CD4-positive, alpha-beta T cell treated with Interleukin-2 at 100 ng/mL for 4 hours (primary cell): ENCODE measurements around the gene SMARCB1.
A peak's percentile ranks its signal among the peaks of the same experiment; 100 is the strongest.

Source experiments
- DNase-seq: peaks from one replicate; pipeline ENCODE4 v3.0.0-alpha.2; 2020; ENCODE audit warnings: low spot score

Gene SMARCB1

DNA sequence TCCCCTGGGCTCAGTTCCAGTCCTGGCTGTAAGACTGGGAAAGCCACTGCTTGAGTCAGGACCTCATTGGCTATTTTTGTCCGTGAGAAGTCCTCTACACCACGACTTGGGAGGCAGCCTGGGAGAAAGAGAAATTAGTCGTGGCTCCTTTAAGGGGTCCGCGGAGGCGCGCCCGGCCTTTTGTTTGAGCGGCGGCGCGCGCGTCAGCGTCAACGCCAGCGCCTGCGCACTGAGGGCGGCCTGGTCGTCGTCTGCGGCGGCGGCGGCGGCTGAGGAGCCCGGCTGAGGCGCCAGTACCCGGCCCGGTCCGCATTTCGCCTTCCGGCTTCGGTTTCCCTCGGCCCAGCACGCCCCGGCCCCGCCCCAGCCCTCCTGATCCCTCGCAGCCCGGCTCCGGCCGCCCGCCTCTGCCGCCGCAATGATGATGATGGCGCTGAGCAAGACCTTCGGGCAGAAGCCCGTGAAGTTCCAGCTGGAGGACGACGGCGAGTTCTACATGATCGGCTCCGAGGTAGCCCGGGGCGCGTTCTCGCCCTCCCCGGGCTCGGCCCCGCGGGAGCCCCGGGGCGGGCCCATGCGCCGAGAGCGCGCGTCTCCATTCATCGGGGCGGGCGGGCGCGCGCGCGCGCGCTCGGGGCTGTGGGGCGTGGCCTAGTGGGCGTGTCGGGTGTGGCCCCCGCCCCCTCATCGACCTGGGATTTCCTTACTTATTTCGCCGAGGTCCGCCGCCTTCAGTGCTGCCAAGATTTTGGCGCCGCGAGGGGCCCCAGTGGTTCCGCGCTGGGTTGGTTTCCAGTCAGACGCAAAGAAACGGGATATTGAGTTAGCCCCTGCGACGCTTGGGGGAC lies at the start of gene SMARCB1:
SMARCB1 (plus strand) TSS at position 215 of the 848 bp plus-strand sequence; CDS start at position 419, 204 bp downstream.
- peak; percentile 90 for DNase-seq

DNA sequence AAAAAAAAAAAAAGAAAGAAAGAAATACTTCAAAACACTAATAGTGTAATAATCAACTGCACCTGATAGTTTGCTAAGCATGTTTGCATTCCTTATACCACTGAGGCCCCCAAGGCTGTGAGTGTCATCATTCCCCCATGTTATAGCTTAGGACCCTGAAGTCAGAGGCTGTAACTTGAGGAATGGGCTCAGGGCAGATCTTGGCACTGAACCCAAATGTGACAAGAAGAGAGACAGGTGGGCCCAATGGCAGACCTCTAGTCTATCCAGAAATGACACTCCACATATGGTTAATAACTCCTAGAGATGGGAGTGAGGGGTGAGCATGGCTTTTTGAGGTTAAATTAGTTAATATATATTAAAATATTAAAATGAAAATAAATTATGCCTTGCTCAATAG lies 49.1 kb upstream of the SMARCB1 start:
- DNase-seq = no peak

DNA sequence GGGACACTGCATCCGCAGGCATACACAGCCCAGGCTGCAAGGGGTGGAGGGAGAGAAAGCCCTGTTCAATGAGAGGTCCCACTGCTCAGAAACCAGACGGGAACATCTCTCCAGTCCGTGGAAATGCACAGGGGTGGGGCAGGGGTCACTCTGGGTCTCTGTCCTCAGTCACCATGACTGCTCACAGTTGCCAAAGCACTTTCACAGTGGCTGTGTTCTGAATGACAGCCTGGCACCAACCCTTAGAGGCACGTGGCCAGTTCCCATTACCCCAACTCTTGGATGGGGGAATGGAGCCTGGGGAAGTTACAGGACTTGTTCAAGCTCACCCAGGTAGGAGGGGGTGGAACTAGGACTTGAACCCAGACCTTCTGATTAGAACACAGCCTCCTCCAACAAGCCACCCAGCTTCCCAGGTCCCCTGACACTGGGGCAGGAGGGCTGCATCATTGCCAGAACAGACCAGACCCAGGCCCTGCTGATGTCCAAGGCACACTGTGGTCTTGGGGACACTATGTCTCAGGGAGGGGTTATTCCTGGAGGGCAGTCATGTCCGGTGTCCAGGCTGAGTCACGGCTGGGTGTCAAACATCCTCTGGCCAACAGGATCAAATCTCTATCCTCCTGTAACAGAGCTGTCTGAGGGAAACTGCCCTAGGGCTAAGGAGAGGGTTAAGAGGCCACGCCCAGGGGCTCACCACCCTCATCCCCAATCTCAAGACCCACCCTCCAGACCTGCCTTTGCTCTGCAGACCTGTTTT lies 44.1 kb upstream of the SMARCB1 start:
- DNase-seq = no peak

DNA sequence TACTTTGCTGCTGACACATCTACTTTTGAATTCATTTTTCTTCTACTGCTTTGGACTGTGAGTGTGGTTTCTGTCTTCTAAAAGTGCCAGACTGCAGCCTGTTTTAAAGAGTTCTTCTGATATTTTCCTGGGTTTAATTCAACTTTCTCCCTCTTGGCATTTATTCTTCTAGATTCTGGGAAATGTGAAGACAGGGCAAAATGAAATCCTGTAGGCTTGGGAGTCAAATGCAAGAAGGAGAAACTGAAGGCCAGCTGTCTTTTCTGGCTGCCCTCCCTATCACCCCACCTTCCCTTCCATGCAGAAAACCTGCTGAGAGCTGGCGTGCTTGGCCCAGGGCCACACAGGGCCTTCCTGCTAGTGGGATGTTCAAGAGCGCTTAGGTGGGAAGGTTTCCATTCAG lies 43.5 kb upstream of the SMARCB1 start:
- DNase-seq = no peak

DNA sequence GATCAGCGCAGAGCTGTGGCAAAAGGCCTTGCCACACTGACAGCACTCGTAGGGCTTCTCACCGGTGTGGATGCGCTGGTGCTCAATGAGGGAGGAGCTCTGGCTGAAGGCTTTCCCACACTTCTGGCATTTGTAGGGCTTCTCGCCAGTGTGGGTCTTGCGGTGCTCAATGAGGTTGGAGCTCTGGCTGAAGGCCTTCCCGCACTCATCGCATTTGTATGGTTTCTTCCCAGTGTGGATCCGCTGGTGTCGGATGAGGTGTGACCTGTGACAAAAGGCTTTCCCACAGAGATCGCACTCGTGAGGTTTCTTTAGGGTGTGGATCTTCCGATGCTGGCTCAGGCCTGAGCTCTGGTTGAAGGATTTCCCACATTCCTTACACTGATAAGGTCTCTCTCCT lies 42.8 kb upstream of the SMARCB1 start:
- no peak for DNase-seq

DNA sequence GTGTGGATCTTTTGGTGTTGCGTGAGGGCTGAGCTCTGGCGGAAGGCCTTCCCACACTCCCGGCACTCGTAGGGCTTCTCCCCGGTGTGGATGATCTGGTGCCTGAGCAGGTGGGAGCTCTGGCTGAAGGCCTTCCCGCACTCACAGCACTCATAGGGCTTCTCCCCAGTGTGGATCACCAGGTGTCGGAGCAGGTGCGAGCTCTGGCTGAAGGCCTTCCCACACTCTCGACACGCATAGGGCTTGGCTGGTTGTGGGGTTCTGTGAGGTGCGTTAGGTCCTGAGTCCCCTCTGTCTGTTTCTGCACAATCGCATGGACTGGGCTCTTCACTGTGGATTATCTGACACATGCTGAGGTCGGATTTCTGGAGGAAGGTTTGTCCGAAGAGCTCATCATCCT lies 42.3 kb upstream of the SMARCB1 start:
- no peak for DNase-seq

DNA sequence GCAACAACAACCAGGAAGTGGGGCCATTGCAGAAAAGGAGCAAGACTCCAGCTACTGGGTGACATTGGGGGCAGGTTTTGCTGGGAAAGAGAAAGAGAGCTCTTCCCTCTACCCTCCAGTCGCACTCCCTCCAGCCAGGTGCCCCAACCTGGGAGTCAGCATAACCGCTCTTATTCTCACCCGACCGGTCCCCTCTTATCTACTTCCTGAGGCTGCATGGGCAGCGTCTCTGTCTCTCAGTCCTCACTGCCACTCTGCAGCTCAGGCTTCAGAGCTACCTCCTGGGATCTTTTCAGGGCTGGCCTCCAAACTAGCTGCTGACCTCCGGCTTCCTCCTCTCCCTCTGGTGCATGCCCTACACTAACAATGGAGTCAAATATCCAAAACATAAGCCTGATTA lies 41.0 kb upstream of the SMARCB1 start:
- DNase-seq = no peak

DNA sequence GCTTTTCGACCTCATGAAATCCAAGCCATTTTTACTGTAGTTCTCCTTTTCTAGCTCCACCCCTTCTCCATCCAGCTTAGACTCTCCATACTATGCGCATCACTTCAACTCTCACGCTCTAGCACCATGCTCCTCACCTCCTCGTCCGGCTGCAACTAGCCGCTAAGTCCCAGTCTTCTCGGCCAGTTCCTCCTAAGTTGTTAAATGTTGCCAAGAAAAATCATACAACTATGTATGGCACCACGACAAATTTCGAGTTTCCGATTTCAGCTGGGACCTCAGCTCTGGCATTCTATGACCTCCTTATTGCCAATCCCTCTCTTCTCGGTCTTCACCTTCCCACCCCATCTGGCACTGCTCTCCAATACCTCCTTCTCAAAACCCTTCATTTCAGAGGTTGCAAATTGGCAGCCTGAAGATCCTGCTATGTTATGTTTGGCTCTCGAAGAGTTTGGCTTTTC lies 36.9 kb upstream of the SMARCB1 start:
- DNase-seq = no peak

DNA sequence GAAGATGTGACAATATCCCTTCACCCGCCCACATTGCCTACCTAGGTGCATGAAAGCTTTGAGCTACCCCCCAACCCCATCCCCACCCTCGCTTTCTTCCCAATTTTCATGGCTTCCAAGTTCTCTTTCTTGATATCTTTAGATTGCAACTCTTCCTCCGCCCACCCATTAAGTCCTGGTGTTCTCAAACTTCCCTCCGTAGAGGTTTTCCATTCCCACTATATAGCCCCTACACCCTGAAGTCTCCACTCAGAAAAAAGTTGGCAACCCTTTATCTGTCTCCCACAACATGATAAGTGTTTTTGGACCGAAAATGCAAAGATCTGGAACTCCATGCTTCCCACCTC lies 36.4 kb upstream of the SMARCB1 start:
- no peak for DNase-seq

DNA sequence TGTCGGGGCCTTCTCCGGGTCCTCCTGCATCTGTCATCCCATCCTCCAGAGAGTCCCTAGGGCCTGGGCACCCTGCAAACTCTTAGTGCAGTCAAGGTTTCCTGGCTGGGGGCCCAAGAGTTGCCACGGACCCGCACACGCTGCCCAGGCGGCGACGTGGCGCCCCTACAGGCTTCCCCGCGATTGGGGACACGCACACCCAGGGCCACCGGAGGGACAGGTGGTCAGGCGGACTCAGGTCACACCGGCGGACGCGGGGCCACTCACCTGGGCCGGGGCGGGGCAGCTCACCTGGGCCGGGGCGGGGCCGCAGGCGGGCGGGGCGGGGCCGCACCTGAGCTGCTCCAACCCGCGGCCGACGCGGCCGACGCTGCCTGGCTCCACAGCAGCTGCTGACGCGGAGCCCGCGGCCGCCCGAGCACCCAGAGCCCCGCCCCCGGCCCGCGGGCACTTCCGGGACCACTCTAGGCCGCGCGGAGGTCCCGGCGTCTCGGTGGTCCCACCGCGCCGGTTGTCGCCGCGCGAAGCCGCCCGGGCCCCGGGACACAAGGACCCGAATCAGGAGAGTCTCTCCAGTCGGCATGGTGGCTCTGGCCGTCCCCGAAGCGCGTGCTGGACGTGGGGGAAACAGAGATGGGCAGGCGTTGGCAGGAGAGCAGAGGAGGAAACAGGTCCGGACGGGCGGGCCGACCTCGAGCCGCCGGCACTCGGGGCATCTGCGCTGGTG lies 35.9 kb upstream of the SMARCB1 start, which contains the start of gene ZNF70:
ZNF70 (minus strand) TSS at position 399 of the 727 bp plus-strand sequence. CDS start 5,972 bp downstream, outside the sequence.
- peak; percentile 82 for DNase-seq

DNA sequence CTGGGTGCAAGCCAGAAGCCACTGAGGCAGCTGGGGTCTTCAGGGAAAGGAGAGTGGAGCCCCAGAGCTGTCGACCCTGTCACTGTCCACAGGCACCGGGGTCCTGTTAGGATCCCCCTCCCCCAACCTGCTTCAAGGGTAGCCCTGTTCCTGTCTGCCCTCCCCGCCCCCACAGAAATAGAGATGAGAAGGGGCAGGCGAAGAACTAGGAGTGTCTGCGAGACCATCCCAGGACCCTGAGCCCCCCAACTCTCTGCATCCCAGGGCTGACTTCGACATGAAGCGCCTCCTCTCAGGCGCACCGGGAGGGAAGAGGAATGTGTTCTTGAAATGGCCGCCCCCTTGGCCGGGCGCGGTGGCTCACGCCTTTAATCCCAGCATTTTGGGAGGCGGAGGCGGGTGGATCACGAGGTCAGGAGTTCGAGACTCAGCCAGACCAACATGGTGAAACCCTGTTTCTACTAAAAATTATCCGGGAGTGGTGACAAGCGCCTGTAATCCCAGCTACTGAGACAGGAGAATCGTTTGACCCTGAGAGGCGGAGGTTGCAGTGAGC lies 35.2 kb upstream of the SMARCB1 start:
- no peak for DNase-seq

DNA sequence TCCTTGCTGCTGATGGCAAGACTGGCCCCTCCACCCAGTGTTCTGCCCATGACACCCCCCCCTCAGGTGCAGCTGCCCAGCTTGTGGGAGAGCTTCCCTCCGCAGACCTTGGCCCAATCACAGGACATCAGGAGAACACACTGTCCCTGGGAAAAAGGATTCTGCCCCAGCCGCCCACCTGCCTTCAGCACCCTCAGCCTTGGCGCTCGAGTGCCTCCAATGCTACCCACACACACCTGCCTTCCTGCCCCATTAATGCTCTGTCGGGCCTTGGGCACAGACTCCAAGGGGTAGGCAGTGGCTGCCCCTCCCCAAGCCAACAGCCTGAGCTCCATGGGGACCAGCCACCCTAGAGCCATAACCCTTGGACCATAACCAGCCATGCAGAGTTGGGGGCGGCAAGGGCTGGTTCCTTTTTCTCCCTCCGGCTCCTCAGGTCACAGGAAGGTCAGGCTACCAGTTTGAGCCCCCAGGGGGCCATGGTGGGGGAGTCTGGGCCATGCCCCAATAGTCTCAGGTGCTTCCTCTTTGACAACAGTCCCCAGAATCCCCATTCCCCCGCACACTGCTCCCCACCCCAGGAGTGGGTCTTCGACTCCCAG lies 34.6 kb upstream of the SMARCB1 start:
- DNase-seq = no peak

DNA sequence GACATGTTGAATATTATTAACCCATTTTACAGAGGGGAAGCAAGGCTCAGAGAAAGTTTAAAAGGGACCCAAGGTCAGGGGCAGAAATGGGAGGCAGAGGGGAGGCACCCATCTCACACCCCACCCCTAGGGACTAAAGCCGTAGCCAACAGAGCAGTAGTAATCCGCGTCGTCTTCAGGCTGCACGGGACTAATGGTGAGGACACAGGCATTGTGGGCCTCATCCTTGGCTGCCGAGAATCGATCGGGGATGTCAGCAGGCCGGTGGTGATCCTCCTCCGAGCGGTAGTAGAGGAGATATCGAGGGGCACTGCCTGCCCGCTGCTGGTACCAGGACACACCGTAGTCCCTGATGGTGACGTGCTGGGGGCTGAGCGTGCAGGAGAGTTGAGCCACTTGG lies 34.0 kb upstream of the SMARCB1 start:
- DNase-seq = no peak

DNA sequence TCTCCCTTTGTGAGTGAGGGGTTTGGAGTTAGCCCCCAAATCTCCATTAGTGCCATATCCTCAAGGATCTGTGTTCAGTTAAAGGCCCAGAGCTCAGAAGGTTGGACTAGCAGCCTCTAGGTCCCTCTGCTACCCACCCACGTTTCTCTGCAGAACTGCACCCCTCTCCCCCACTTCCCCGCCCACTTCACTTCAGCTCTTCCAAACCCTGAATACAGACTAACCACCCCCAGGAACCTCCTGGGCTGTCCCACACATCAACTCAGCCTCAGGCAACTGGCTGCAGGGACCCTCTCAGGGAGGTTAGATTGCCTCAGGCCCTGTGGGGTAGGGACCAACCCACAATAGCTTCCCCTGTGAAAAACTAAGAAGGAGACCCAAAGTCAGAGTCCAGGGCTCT lies 33.4 kb upstream of the SMARCB1 start:
- no peak for DNase-seq

DNA sequence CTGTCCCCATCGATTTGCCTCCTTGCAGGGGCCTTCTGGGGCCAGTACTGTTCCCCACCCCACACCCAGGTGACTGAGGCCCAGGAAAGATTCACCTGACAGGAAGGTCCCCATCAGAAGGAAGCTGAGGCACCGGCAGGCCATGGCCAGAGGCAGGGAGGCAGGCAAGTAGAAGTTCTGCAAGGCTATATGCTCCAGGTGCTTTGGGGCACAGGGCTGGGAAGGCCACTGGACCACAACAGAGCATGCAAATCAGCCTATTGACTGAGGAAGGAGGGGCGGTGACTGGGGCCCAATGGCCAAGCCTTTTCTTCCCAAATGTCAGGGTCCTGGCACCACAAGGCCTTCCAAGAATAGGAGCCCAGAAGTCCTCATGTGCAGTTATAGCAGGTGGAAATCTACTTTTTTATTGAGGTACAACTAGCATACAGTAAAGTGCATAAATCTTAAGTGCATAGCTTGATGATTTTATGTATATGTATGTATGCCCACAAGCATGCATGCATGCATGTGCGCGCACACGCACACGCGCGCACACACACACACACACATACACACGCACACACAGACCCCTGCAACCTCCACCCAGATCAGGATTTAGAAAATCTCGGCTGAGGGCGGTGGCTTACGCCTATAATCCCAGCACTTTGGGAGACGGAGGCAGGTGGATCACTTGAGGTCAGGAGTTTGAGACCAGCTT lies 32.4 kb upstream of the SMARCB1 start, which contains the start of gene VPREB3:
VPREB3 (minus strand) TSS at position 206 of the 700 bp plus-strand sequence; CDS start at position 144, 62 bp downstream.
- no peak for DNase-seq

DNA sequence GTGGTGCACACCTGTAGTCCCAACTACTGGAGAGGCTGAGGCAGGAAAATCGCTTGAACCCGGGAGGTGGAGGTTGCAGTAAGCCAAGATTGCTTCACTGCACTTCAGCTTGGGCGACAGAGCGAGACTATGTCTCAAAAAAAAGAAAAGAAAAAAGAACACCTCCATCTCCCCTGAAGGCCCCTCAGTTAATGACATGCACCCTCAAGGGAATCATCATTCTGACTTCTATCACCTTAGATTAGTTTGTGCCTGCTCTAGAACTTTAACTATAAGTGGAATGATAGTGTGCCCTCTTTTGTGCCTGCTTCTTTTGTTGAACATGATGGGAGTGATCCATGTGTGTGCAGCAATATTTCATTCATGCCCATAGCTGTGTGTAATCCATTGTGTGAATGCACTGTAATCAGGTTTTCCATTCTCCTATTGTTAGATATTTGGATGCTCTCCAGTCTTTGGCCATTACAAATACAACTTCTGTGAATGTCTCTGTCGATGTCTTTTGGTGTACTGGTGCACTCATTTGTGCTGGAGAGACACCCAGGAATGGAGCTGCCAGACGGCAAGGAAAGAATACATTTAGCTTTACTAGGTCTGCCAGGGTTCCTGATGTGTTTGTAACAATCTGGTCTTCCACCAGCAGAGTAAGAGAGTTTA lies 31.7 kb upstream of the SMARCB1 start:
- DNase-seq = no peak

DNA sequence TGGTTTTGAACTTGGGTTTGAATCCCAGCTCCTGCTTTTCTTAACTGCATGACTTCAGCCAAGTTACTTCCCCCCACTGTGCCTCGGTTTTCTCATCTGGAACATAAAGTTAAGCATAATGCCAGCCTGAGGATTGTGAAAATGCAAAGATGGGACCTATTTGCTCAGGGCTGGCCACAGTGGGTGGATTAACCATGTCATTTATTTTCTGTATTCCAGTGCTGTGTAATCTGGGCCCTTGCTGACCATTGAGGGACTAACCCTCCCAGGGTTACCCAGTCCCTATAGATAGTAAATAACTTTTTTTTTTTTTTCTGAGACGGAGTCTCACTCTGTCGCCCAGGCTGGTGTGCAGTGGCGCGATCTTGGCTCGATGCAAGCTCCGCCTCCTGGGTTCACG lies 31.1 kb upstream of the SMARCB1 start:
- no peak for DNase-seq

DNA sequence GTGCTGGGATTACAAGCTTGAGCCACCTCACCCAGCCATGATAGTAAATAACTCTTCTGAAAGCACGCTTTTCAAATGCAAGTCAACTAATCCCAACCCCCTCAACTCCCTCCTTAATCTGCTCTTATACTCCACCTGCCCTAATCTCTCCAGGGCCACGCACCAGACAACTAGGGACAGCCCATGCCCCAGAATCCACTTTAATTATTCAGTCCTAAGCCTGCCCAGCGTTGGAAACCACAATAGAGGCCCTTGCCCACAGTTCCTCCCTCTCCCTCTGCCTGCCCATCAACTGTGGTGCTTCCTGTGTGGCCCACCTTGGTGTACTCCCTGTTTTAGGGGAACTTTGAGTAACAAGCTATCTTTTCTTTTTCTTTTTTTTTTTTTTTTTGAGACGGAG lies 29.9 kb upstream of the SMARCB1 start:
- DNase-seq = no peak

DNA sequence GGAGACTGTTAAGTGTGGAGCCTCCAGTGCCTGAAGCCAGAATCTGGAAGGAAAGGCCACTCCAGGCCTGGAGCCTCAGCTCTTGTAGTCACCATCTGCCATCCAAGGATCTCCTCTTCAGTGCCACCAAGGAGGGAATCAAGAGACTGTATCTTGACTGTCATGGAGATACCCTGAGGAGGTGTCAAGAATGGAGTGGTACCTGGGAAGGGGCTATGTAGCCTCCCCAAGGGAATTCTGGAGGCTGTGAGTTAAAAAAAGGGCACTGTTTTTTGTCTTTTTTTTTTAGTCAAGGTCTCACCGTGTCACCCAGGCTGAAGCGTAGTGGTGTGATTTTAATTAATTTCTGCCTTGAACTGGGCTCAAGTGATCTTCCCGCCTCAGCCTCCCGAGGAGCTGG lies 27.2 kb upstream of the SMARCB1 start:
- no peak for DNase-seq

DNA sequence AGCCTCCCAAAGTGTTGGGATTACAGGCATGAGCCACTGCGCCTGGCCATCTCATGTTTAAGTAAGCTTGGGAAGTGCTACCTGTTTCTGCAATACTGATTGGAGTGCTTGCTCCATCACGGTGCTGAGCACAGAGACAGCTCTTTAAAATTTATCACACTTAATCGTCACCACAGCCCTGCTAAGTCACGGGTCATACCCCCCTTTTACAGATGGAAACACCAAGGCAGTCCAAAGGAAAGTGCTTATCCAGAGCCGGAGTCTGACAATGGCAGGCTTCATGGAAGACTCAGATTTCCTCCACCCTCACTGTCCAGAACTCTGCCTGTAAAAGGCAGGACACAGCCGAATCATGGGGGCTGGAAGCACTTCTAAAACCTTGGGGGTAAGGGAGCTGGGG lies 26.7 kb upstream of the SMARCB1 start:
- DNase-seq = no peak
